D721Med (cell line): ENCODE data around the gene FLNB.

Experiments used
- DNase-seq: peaks from one replicate; pipeline ENCODE4 v3.0.0; 2011; ENCODE audit warnings: low spot score; ENCODE audit not compliant: insufficient read length
- FAIRE-seq: peaks from 2 replicates; lab custom pipeline; 2011; peaks lifted over from hg19 to GRCh38; lab: Jason Lieb, UNC
- TF ChIP-seq, protein P1 (sequence below): IDR thresholded peaks from 2 replicates; pipeline ENCODE4 v1.5.1; 2012; ENCODE audit warnings: mild to moderate bottlenecking, control low read depth; ENCODE audit not compliant: insufficient read depth; ENCODE audit errors: missing control alignments

Gene FLNB

DNA sequence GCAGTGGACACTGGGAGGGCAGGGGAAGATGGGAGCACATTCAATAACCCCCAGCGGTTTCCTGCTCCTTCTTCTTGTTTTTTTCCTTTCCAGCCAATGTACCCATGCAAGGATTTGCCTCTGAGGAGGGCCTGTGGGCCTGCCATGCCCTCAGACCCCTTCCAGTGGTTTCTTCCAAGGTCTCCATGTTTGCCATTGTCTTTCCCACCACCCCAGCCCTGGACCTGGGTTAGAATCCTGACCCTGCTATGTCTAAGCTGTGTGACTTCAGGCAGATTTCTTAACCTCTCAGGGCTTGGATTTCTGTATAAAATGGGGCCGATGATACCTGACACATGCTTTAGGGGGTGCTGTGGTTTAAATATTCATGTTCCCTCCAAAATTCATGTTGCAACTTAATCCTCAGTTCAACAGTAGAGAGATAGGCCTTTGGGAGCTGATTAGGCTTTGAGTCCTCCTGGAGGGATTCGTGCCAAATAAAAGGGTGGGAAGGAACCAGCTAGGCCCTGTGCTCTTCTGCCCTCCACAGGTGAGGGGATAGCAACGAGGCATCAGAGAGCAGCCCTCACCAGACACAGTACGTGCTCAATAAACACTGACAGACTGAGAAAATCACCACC lies 46.3 kb upstream of the FLNB start:
- FAIRE-seq: no peak
- no peak for DNase-seq
- TF ChIP-seq, protein P1, sequence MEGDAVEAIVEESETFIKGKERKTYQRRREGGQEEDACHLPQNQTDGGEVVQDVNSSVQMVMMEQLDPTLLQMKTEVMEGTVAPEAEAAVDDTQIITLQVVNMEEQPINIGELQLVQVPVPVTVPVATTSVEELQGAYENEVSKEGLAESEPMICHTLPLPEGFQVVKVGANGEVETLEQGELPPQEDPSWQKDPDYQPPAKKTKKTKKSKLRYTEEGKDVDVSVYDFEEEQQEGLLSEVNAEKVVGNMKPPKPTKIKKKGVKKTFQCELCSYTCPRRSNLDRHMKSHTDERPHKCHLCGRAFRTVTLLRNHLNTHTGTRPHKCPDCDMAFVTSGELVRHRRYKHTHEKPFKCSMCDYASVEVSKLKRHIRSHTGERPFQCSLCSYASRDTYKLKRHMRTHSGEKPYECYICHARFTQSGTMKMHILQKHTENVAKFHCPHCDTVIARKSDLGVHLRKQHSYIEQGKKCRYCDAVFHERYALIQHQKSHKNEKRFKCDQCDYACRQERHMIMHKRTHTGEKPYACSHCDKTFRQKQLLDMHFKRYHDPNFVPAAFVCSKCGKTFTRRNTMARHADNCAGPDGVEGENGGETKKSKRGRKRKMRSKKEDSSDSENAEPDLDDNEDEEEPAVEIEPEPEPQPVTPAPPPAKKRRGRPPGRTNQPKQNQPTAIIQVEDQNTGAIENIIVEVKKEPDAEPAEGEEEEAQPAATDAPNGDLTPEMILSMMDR: no peak

DNA sequence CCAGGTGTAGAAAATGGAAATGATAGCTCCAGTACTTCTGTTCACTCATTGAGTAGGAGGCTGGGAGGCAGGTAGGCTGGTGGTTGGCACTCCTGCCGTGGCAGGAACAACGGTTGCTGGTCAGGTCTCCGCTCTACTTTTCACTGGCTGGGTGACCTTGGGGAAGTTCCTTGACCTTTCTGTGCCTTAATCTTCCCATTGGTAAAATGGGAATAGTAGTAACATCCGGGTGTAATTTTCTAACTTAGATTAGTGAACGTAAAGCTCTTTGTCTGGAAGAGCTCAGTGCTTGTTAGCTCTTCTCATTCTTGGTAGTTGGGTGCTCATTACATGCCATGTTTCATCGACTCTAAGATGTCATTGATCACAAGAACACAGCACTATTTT lies 45.8 kb upstream of the FLNB start:
- FAIRE-seq (no peak), DNase-seq (no peak)
- TF ChIP-seq, protein P1: no peak

DNA sequence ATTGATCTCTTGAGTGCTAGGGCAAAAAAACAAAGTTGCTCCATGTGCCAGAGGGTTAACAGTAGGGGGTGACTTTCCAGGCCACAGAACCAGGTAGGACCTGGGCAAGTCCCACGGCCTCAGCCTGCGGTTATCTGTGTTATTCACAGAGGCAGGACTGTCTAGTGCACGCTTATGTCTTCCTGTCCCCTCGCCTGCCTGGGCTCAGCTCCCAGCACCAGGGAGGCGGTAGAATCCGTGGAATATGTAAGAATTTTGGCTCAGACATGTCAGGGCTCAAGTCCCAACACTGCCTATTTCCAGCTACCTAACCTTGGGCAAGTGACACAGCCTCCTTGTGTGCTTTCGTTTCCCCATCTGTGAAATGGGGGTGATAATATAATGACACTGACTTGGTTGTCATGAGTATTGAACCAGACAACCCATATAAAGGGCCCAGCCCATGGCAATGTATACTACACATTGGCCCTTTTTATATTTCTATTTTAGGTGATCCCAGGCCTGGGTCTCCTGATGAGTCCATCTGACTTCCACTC lies 44.3 kb upstream of the FLNB start:
- TF ChIP-seq, protein P1: no peak
- no peak for FAIRE-seq
- no peak for DNase-seq

DNA sequence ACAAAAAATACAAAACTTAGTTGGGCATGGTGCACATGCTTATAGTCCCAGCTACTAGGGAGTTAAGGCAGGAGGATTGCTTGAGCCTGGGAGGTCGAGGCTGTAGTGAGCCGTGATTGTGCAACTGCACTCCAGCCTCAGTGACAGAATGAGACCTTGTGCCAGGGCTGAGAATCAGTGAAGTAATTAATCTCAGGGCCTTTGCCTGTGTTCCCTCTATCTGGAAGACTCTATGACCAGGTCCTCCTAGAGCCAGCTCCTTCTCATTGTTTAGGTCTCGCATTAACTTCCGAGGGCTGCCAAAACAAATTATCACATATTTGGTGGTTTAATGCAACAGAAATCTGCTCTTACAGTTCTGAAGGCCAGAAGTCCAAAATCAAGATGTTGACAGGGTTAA lies 41.4 kb upstream of the FLNB start:
- DNase-seq (no peak), FAIRE-seq (no peak)
- TF ChIP-seq, protein P1: no peak

DNA sequence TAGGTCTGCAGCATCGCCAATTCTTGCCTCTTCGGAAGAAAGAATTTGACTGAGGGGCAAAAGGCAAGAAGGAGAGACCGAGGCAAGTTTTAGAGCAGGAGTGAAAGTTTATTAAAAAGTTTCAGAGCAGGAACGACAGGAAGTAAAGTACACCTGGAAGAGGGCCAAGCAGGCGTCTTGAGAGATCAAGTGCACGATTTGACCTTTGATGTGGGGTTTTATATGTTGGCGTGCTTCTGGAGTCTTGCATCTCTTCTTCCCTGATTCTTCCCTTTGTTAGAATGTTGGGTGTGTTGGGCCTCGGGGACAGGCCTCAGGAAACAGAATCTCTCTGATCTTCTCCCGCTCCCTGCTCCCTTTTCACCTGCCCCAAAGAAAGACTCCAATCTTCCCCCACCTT lies 40.6 kb upstream of the FLNB start:
- FAIRE-seq (no peak), DNase-seq (no peak)
- TF ChIP-seq, protein P1: no peak

DNA sequence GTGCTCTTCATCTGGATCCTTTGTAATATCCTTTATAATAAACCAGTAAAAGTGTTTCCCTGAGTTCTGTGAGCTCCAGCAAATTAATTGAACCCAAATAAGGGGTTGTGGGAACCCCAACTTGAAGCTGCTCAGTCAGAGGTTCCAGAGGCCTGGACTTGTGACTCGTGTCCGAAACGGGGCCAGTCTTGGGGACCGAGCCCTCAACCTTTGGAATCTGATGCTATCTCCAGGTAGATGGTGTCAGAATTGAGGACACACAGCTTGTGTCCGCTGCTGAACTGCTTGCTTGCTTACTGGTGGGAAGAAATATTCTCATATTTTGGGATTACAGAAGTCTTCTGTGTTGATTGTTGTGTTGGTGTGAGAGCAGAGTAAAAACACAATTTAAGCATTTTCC lies 39.7 kb upstream of the FLNB start:
- DNase-seq: no peak
- no peak for FAIRE-seq
- TF ChIP-seq, protein P1: no peak

DNA sequence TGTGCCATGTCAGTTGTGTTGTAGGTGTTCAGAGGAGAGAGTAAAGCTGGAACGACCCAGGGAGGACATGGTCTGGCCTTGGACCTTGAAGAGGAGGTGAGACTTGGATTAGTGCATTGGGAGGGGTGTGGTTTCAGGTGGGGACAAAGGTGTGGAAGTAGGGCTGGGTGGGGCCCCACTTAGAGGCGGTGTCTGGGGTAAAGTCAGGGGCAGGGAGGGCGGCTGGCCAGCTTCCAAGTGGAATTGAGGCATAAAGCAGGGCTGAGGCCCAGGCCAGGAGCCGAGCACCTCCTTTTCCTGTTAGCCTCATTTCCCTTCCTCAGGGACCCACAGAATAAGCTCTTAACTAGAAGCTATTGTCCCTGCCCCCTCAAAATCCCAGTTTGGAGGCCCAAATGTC lies 36.2 kb upstream of the FLNB start:
- no peak for DNase-seq
- TF ChIP-seq, protein P1: no peak
- FAIRE-seq: no peak
